ENCODE data around the gene TRIM26. TPM values are rescaled to one million over a fixed set of nuclear protein-coding genes. Genes with fewer than 3 reads are reported as not detected.

The TRIM26 gene
- total RNA-seq, 1 donor from 2014 or later, result 58.5 TPM

DNA sequence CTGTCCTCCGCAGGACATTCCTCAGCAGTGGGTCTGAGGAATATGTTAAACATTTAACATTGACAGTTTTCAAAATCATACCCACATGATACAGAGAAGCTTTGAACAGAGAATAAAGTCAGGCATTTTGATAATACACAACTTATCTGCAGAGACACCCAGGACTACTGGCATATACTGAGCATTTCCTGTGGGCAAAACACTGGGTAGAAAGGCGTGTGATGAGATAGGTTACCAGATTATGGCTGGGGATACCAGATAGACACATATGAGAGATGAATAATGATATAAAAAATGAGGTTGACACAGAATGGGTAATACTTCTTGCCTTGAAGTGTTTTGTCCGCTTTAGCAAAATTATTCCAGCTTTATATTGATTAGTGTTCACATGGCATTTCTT lies 31.4 kb upstream of the TRIM26 start:
- no peaks in the 10 kb centered on the region for H3K4me1 Mint-ChIP-seq (ENCODE audit: low read depth, unreplicated experiment)

DNA sequence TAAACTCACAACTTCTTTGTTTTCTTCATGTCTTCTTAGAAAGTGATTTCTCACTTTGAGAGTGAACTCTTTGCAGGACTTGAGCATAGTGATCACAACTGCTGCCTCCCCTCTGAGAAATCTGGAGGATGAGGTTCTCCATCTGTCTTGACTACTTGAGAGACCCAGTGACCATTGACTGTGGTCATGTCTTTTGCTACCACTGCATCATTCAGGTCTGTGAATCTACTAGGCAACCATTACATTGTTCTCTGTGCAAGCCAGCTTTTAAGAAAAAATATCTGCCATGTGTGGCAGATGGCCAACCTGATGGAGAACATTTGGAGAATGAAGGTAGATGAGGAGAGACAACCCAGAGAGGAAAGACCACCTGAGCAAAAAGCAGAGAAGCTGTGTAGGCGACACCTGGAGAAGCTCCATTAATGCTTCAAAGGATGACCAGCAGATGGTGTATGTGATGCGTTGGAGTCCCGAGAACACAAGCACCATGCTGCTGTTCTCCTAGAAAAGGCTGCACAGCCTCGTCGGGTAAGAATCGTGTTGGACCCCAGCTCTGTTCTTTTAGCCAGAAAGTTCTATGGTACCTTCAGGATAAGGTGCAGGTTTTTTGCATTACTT lies 25.1 kb upstream of the TRIM26 start:
- no peak overlapping the region for H3K4me3 Mint-ChIP-seq (ENCODE audit: unreplicated experiment)
- H3K36me3 Mint-ChIP-seq (ENCODE audit: unreplicated experiment), result no peaks in the 10 kb centered on the region
- no peak overlapping the region for H3K27ac Mint-ChIP-seq (ENCODE audit: unreplicated experiment)
- H3K9me3 Mint-ChIP-seq (ENCODE audit: unreplicated experiment), result no peaks in the 10 kb centered on the region
- peaks cover 3% of the 10 kb centered on the region for H3K27me3 Mint-ChIP-seq (ENCODE audit: unreplicated experiment)
- DNase-seq, result no peak
- H3K4me1 Mint-ChIP-seq (ENCODE audit: low read depth, unreplicated experiment), result no peaks in the 10 kb centered on the region
- TF ChIP-seq, protein P1, sequence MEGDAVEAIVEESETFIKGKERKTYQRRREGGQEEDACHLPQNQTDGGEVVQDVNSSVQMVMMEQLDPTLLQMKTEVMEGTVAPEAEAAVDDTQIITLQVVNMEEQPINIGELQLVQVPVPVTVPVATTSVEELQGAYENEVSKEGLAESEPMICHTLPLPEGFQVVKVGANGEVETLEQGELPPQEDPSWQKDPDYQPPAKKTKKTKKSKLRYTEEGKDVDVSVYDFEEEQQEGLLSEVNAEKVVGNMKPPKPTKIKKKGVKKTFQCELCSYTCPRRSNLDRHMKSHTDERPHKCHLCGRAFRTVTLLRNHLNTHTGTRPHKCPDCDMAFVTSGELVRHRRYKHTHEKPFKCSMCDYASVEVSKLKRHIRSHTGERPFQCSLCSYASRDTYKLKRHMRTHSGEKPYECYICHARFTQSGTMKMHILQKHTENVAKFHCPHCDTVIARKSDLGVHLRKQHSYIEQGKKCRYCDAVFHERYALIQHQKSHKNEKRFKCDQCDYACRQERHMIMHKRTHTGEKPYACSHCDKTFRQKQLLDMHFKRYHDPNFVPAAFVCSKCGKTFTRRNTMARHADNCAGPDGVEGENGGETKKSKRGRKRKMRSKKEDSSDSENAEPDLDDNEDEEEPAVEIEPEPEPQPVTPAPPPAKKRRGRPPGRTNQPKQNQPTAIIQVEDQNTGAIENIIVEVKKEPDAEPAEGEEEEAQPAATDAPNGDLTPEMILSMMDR (IDR thresholded peaks at IDR 0.05; ENCODE audit: partially characterized antibody, unreplicated experiment), result no peak

More for the DNA sequence above, 31.4 kb upstream of the TRIM26 start:
- Mint-ChIP-seq H3K9me3 (ENCODE audit: unreplicated experiment) (peaks cover 1% of the 10 kb centered on the region), H3K27me3 (ENCODE audit: unreplicated experiment) (peaks cover 3% of the 10 kb centered on the region), H3K27ac (ENCODE audit: unreplicated experiment) (no peak overlapping the region), H3K36me3 (ENCODE audit: unreplicated experiment) (no peaks in the 10 kb centered on the region), H3K4me3 (ENCODE audit: unreplicated experiment) (no peak overlapping the region)
- TF ChIP-seq, protein P1 (IDR thresholded peaks at IDR 0.05; ENCODE audit: partially characterized antibody, unreplicated experiment), result no peak
- DNase-seq, result no peak

DNA sequence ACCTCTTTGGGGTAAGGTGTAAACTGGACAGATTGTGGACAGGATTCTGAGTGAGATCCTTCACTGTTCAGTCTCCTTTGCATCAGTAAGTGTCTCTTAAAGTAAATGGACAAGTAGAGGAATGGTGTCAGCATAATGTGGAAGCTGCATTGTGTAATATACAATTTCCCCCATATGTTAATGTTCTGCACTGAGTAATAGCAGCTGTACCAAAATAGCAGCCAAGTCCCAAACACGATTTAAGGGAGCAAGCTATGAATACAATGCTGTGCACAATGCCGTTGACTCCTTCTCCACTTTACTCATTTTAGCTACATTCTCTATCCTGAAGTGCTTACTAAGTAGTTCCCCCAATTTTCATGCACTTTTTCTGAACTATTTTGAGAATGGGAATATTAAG lies 21.1 kb upstream of the TRIM26 start:
- no peaks in the 10 kb centered on the region for H3K4me1 Mint-ChIP-seq (ENCODE audit: low read depth, unreplicated experiment)
- TF ChIP-seq, protein P1 (IDR thresholded peaks at IDR 0.05; ENCODE audit: partially characterized antibody, unreplicated experiment), result no peak
- H3K27ac Mint-ChIP-seq (ENCODE audit: unreplicated experiment), result no peak overlapping the region
- H3K27me3 Mint-ChIP-seq (ENCODE audit: unreplicated experiment), result no peaks in the 10 kb centered on the region
- no peaks in the 10 kb centered on the region for H3K9me3 Mint-ChIP-seq (ENCODE audit: unreplicated experiment)
- no peak overlapping the region for H3K4me3 Mint-ChIP-seq (ENCODE audit: unreplicated experiment)
- no peaks in the 10 kb centered on the region for H3K36me3 Mint-ChIP-seq (ENCODE audit: unreplicated experiment)
- DNase-seq, result no peak

DNA sequence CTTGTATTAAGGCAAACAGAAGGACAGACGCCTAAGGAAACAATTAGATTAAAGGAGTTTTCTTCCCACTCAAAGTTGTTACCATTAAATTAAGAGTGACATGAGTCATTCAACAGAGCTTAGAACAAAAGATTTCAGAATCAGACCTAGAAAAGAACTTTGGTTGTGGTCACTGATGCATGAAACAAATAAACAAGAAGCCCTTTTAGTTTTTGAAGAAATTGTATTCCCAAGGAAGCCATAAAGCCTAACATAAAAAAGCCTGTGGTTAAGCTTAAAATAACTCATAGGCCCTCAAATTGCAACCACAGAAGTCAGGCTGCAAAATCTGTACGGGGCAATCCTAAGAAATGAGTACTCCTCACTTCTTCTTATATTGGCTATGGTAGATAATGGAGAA lies 17.9 kb upstream of the TRIM26 start:
- no peaks in the 10 kb centered on the region for H3K9me3 Mint-ChIP-seq (ENCODE audit: unreplicated experiment)
- no peak overlapping the region for H3K27ac Mint-ChIP-seq (ENCODE audit: unreplicated experiment)
- TF ChIP-seq, protein P1 (IDR thresholded peaks at IDR 0.05; ENCODE audit: partially characterized antibody, unreplicated experiment), result no peak
- H3K27me3 Mint-ChIP-seq (ENCODE audit: unreplicated experiment), result no peaks in the 10 kb centered on the region
- H3K4me3 Mint-ChIP-seq (ENCODE audit: unreplicated experiment), result no peak overlapping the region
- DNase-seq, result no peak
- no peaks in the 10 kb centered on the region for H3K36me3 Mint-ChIP-seq (ENCODE audit: unreplicated experiment)
- H3K4me1 Mint-ChIP-seq (ENCODE audit: low read depth, unreplicated experiment), result no peaks in the 10 kb centered on the region

DNA sequence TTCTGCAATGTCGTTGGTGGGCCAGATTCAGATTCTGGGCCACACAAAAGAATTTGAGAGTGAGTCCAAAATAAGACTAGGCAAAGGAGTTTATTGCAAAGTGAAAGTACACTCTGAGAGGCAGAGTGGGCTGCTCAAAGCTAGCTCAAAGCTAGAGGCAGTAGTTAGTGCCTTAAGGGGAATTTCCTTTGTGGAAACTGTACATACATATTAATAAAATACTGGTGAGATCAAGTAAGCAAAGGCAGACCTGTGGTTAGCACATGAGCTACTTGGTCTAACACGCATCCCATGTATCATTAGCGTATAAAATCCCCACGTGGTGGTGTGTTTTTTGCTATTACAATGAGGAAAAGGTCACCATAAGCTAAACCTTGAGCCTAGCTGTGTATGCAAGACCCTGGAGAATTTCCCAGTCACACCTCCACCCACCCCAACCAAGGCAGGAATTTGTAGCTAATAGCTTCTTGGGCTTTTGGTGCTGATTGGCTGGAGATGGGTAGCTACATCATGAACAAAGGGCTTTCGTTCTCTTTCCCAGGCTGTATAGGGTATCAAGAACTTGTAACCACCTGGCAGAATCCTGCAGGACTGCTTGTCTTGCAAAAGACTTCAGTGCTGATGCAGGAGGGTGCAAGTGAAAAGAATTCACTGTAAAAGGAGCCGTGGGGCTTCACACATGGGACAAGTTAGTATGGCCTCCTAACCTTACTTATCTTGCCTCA lies 14.7 kb upstream of the TRIM26 start:
- peaks cover 2% of the 10 kb centered on the region for H3K9me3 Mint-ChIP-seq (ENCODE audit: unreplicated experiment)
- no peak overlapping the region for H3K27ac Mint-ChIP-seq (ENCODE audit: unreplicated experiment)
- H3K27me3 Mint-ChIP-seq (ENCODE audit: unreplicated experiment), result no peaks in the 10 kb centered on the region
- H3K36me3 Mint-ChIP-seq (ENCODE audit: unreplicated experiment), result peaks cover 12% of the 10 kb centered on the region
- DNase-seq, result no peak
- TF ChIP-seq, protein P1 (IDR thresholded peaks at IDR 0.05; ENCODE audit: partially characterized antibody, unreplicated experiment), result no peak
- no peaks in the 10 kb centered on the region for H3K4me1 Mint-ChIP-seq (ENCODE audit: low read depth, unreplicated experiment)
- no peak overlapping the region for H3K4me3 Mint-ChIP-seq (ENCODE audit: unreplicated experiment)
